NT2/D1 (cell line): ENCODE results near the gene GLRA1.

Source experiments
- SUZ12 ChIP-seq: IDR thresholded peaks from 2 replicates; pipeline ENCODE4 v1.6.1; 2011; ENCODE audit not compliant: insufficient read length, insufficient read depth; ENCODE audit errors: extremely low read depth
- YY1 ChIP-seq: IDR thresholded peaks from 2 replicates; pipeline ENCODE4 v1.6.1; 2011; ENCODE audit not compliant: insufficient read length, insufficient read depth
- ZNF274 ChIP-seq: IDR thresholded peaks from 2 replicates; pipeline ENCODE4 v1.6.1; 2011; ENCODE audit warnings: mild to moderate bottlenecking, low read depth, low read length

GRCh38 chr5:151909628-151910027, 15.0 kb downstream of the GLRA1 start:
- no peak for TF ChIP-seq ZNF274
- no peak for TF ChIP-seq YY1
- no peak for TF ChIP-seq SUZ12
